Esophagus muscularis mucosa (tissue), 4 donors: Measurements from ENCODE around the gene EFCAB8. TPM values are rescaled to one million over a fixed set of nuclear protein-coding genes. Genes with fewer than 3 reads are reported as not detected.

Experiments used
- DNase-seq: peaks from one replicate; pipeline ENCODE4 v3.0.0-alpha.2; 2017; ENCODE audit errors: extremely low spot score
- H3K27ac ChIP-seq, 4 donors: fragments of 200-600 bp; sonication (generic); replicated peaks in 1 of 4; 1 replicate in 3 of 4; 2 replicates in 1 of 4; pipeline ENCODE4 v1.5.1; 2016 to 2019; ENCODE audit warnings: mild to moderate bottlenecking in 1 of 4
- H3K27me3 ChIP-seq, 4 donors: fragments of 200-600 bp; sonication (generic); one replicate each; pipeline versions ENCODE4 v1.5.1 to v1.6.0; 2016 to 2019
- H3K36me3 ChIP-seq, 4 donors: fragments of 200-600 bp; sonication (generic); one replicate each; pipeline ENCODE4 v1.5.1; 2016 to 2019
- H3K4me1 ChIP-seq, 4 donors: fragments of 200-600 bp; sonication (generic); one replicate each; pipeline ENCODE4 v1.5.1; 2016 to 2019
- H3K4me3 ChIP-seq, 4 donors: fragments of 200-600 bp; sonication (generic); 1 replicate in 2 of 4; 2 replicates in 2 of 4; pipeline ENCODE4 v1.5.1; 2016 to 2019; ENCODE audit warnings: mild to moderate bottlenecking in 4 of 4, moderate library complexity in 1 of 4
- H3K9me3 ChIP-seq, 4 donors: fragments of 200-600 bp; sonication (generic); 1 replicate in 3 of 4; 2 replicates in 1 of 4; pipeline ENCODE4 v1.5.1; 2016 to 2019
- EP300 ChIP-seq: sonication (generic); formaldehyde crosslinking; IDR thresholded peaks from one replicate; pipeline ENCODE4 v1.6.1; 2017; ENCODE audit warnings: antibody characterized with exemption
- POLR2A ChIP-seq: fragments of 450-650 bp; IDR thresholded peaks from one replicate; pipeline ENCODE4 v1.6.1; 2017; ENCODE audit warnings: antibody characterized with exemption, moderate library complexity, mild to moderate bottlenecking, low read depth
- POLR2AphosphoS5 ChIP-seq, 2 donors: sonication (generic); formaldehyde crosslinking; IDR thresholded peaks; one replicate each; pipeline ENCODE4 v1.6.1; 2017; ENCODE audit warnings: antibody characterized with exemption in 2 of 2
- WGBS: methylation state at CpG from one replicate; pipeline ENCODE4 v1.1.5; 2018; 5-methylcytosine and 5-hydroxymethylcytosine counted together
- intact Hi-C: fragments of 100-400 bp; cut with DNase I; formaldehyde crosslinking; loops from one replicate; pipeline ENCODE4 v1.15.1; 2023
- total RNA-seq, 4 donors: library from RNA; depleted of rRNA; stranded (reverse); fragments of >200 nt; gene quantifications; one replicate each; pipeline versions ENCODE4 v1.1.0 to v1.2.1, GENCODE V29; 2016
- TF ChIP-seq, protein P1 (sequence below), 3 experiments: fragments of 200-600 bp in 2 of 3; fragments of 450-650 bp in 1 of 3; sonication (generic) in 2 of 3; IDR thresholded peaks; one replicate each; pipeline ENCODE4 v1.5.1; 2017 to 2019; ENCODE audit warnings: antibody characterized with exemption in 3 of 3, mild to moderate bottlenecking in 2 of 3, moderate library complexity in 1 of 3

Gene EFCAB8
- total RNA-seq, 4 donors from 2014 or later: 0.17 to 0.92 TPM; not detected in 2

DNA sequence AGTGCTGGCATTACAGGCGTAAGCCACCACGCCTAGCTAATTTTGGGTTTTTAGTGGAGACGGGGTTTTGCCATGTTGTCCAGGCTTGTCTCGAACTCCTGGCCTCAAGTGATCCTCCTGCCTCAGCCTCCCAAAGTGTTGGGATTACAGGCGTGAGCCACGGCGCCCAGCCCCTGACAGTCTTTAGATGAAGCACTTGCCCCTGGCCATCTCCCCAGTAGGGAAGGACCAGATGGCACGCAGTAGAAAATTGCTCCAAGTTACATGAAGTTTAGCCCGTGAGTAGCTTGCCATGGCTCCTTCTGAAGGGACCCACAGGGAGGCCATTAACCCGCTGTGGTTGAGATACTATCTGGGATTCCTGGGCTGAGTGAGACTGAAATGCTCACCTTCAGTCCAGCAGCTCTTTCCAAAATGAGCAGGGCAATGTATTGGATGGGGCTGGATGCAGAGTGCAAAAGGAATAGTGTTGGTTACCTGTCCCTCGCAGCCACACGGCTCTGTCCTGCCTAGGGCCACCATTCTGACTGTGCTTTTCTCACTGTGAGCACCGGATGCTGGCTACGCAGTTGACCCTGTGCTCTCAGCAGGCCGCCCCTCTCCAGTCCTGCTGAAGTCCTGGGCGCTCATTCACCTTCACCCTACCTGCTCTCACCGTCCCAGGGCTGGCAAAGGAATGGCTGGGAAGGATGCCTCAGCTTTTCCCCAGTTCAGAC is 66.9 kb downstream of the EFCAB8 start:
- 87% methylated on average over 16 of the region's 17 CpGs for WGBS
- Histone ChIP-seq H3K4me3 (no peak overlapping the region), H3K27ac (no peak overlapping the region), H3K4me1 (no peaks in the 10 kb centered on the region), H3K27me3 (no peaks in the 10 kb centered on the region), H3K36me3 (no peaks in the 10 kb centered on the region), H3K9me3 (no peaks in the 10 kb centered on the region)
- DNase-seq: no peak
- intact Hi-C loops: no loop called here
- TF ChIP-seq EP300 (no peak), POLR2AphosphoS5 (IDR thresholded peaks at IDR 0.05) (no peak), POLR2A (no peak)
- TF ChIP-seq, protein P1, sequence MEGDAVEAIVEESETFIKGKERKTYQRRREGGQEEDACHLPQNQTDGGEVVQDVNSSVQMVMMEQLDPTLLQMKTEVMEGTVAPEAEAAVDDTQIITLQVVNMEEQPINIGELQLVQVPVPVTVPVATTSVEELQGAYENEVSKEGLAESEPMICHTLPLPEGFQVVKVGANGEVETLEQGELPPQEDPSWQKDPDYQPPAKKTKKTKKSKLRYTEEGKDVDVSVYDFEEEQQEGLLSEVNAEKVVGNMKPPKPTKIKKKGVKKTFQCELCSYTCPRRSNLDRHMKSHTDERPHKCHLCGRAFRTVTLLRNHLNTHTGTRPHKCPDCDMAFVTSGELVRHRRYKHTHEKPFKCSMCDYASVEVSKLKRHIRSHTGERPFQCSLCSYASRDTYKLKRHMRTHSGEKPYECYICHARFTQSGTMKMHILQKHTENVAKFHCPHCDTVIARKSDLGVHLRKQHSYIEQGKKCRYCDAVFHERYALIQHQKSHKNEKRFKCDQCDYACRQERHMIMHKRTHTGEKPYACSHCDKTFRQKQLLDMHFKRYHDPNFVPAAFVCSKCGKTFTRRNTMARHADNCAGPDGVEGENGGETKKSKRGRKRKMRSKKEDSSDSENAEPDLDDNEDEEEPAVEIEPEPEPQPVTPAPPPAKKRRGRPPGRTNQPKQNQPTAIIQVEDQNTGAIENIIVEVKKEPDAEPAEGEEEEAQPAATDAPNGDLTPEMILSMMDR (IDR thresholded peaks at IDR 0.05): no peak

DNA sequence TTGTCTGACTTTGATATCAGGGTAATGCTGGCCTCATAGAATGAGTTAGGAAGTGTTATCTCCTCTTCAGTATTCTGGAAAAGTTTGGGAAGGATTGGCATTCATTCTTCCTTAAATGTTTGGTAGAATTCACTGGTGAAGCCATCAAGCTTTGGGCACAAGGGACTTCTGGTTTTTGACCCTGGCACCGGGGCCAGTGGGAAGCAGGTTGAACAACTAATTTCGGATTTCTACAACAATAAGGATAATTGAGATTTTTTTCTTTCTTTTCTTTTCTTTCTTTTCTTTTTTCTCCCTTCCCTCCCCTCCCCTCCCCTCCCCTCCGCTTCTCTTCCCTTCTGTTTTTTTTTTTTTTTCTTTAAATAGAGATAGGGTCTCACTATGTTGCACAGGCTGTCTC is 70.4 kb downstream of the EFCAB8 start:
- H3K9me3 ChIP-seq: no peaks in the 10 kb centered on the region
- no peaks in the 10 kb centered on the region for H3K4me1 ChIP-seq
- H3K36me3 ChIP-seq: no peaks in the 10 kb centered on the region
- intact Hi-C loops: no loop called here
- no peak overlapping the region for H3K4me3 ChIP-seq
- WGBS: 74% methylated on average over 3 of the region's 3 CpGs
- H3K27me3 ChIP-seq: no peaks in the 10 kb centered on the region
- H3K27ac ChIP-seq: no peak overlapping the region
- TF ChIP-seq POLR2AphosphoS5 (IDR thresholded peaks at IDR 0.05): no peak
- TF ChIP-seq, protein P1 (IDR thresholded peaks at IDR 0.05): no peak
- DNase-seq: no peak

DNA sequence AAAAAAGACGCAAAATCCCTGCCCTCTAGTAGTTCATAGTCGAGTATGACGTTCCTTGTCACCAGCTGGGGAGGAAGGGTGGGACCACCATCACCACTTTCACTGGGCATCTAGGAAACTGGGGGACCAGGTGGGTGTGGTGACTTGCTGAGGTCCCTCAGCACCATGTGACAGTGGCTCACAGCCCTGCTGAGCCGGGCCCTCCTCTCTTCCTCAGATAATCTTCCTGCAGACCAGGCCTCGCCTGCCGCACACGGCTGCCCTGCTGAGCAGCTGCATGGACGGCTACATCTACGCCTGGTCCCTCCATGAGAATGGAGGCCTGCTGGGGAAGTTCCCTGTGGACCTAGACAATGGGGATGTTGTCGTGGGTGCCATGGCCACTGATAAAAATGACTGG is 71.5 kb downstream of the EFCAB8 start:
- H3K27me3 ChIP-seq: no peaks in the 10 kb centered on the region
- H3K27ac ChIP-seq: no peak overlapping the region
- intact Hi-C loops: no loop called here
- no peak for DNase-seq
- no peaks in the 10 kb centered on the region for H3K4me1 ChIP-seq
- H3K4me3 ChIP-seq: no peak overlapping the region
- 89% methylated on average over 10 of the region's 10 CpGs for WGBS
- no peaks in the 10 kb centered on the region for H3K9me3 ChIP-seq
- no peak for TF ChIP-seq POLR2A
- TF ChIP-seq, protein P1 (IDR thresholded peaks at IDR 0.05): no peak
- no peak for TF ChIP-seq EP300
- TF ChIP-seq POLR2AphosphoS5 (IDR thresholded peaks at IDR 0.05): no peak
- H3K36me3 ChIP-seq: no peaks in the 10 kb centered on the region

DNA sequence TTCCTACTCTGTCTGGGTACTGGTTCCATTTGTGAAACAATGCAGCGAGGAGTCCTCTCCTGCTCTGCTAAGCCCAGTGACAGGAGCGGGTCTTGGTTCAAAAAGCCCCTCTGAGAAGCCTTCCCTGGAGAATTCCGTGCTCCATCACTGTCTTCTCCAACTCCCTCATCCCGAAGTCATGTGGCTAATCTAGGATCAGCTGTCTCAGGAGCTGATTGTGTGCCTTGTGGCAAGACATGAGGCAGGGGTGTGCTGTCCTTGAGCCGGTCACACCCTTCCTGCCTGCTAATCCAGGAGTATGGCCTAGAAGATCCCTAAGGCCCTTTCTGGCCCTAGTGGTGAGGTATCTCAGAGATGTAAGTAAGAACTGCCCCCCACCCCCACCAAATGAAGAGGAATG is 72.0 kb downstream of the EFCAB8 start:
- no peak overlapping the region for H3K27ac ChIP-seq
- 88% methylated on average over 4 of the region's 5 CpGs for WGBS
- intact Hi-C loops: no loop called here
- H3K27me3 ChIP-seq: no peaks in the 10 kb centered on the region
- no peaks in the 10 kb centered on the region for H3K9me3 ChIP-seq
- H3K36me3 ChIP-seq: no peaks in the 10 kb centered on the region
- no peak for DNase-seq
- TF ChIP-seq, protein P1 (IDR thresholded peaks at IDR 0.05): no peak
- TF ChIP-seq POLR2AphosphoS5 (IDR thresholded peaks at IDR 0.05) (no peak), POLR2A (no peak), EP300 (no peak)
- no peak overlapping the region for H3K4me3 ChIP-seq
- no peaks in the 10 kb centered on the region for H3K4me1 ChIP-seq

DNA sequence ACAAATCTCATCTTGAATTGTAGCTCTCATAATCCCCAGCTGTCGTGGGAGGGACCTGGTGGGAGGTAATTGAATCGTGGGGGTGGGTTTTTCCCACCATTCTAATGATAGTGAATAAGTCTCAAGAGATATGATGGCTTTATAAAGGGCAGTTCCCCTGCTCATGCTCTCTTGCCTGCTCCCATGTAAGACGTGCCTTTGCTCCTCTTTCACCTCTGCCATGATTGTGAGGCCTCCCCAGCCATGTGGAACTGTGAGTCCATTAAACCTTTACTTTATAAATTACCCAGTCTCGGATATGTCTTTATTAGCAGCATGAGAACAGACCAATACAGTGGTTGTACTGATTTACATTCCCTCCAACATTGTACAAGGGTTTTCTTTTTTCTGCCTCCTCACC is 75.9 kb downstream of the EFCAB8 start:
- intact Hi-C loops: no loop called here
- H3K4me3 ChIP-seq: no peak overlapping the region
- no peak for DNase-seq
- no peaks in the 10 kb centered on the region for H3K36me3 ChIP-seq
- no peaks in the 10 kb centered on the region for H3K27me3 ChIP-seq
- no peak overlapping the region for H3K27ac ChIP-seq
- TF ChIP-seq, protein P1 (IDR thresholded peaks at IDR 0.05): no peak
- no peak for TF ChIP-seq POLR2AphosphoS5 (IDR thresholded peaks at IDR 0.05)
- TF ChIP-seq POLR2A: no peak
- TF ChIP-seq EP300: no peak
- H3K9me3 ChIP-seq: peaks cover 0 to 7% (median 0%) of the 10 kb centered on the region in 4 donors
- 76% methylated on average over 4 of the region's 4 CpGs for WGBS
- H3K4me1 ChIP-seq: no peaks in the 10 kb centered on the region
